Upper lobe of right lung (tissue), 1 donor: ENCODE data around the gene ACBD6. TPM values are rescaled to one million over a fixed set of nuclear protein-coding genes. Genes with fewer than 3 reads are reported as not detected.

Source experiments
- ATAC-seq: fragments of 200-7000 bp; cut with Tn5 transposase; one replicate; pipeline ENCODE4 v1.9.1; 2020; ENCODE audit warnings: mild to moderate bottlenecking, moderate library complexity
- DNase-seq: peaks from one replicate; pipeline ENCODE4 v3.0.0-alpha.2; 2020
- H3K27ac ChIP-seq: fragments of 200-600 bp; one replicate; pipeline ENCODE4 v1.8.0; 2022
- H3K27me3 ChIP-seq: fragments of 200-600 bp; one replicate; pipeline ENCODE4 v1.8.0; 2022; ENCODE audit warnings: mild to moderate bottlenecking
- H3K36me3 ChIP-seq: fragments of 200-600 bp; one replicate; pipeline ENCODE4 v1.8.0; 2022
- H3K4me1 ChIP-seq: fragments of 200-600 bp; one replicate; pipeline ENCODE4 v1.8.0; 2022
- H3K4me3 ChIP-seq: fragments of 200-600 bp; one replicate; pipeline ENCODE4 v1.8.0; 2022; ENCODE audit warnings: mild to moderate bottlenecking
- H3K9me3 ChIP-seq: fragments of 200-600 bp; one replicate; pipeline ENCODE4 v1.8.0; 2022
- intact Hi-C: fragments of 100-400 bp; cut with DNase I; formaldehyde crosslinking; loops from one replicate; pipeline ENCODE4 v1.11.0; 2022
- total RNA-seq: library from RNA; stranded (reverse); fragmentation: NEBNext Ultra II Directional; extraction: Animal tissue kit (Norgen Biotek cat#: 25700); gene quantifications from one replicate; pipeline ENCODE4 v1.2.1, GENCODE V29; 2021
- TF ChIP-seq, protein P1 (sequence below): fragments of 200-600 bp; IDR thresholded peaks from one replicate; pipeline ENCODE4 v1.8.0; 2022; ENCODE audit warnings: antibody characterized with exemption
- donor health status: DM: no; HTN: yes; CAD: no; lungs with severe emphysema.

ACBD6 gene
- total RNA-seq, 1 donor from 2014 or later: 33.6 TPM

DNA sequence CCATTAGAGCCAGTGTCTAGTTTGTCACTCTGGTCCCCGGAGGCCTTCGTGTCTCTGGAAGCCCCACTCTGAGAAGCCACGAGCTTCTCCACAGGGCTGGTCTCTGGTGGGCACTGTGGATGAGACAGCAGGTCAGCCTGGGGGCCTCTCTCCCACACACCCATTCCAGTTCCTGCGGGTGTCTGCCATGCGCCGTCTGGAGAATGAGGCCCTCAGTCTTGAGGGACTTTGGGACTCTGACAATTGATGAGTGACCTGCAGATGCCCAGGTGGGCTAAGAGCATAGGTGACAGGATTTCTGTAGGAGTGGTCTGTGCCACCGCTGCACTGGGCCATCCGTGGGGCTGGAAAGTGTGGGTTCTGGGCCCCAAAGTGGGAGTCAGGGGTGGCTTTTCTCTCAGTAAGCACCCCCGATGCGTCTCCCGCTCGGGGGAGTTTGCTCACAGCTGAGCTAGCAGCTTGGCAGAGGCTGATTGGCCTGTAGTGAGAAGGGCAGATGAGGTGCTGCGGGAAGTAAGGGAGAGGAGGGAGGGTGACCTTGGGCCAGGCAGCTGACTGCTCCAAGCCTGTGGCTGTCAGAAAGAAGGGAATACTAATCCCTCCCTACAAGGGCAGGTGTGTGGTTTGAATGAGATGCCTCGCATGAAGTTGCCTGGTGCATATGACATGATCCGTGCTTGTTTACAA, 245.9 kb downstream of the ACBD6 start:
- Histone ChIP-seq H3K9me3 (no peaks in the 10 kb centered on the region), H3K4me1 (no peaks in the 10 kb centered on the region), H3K4me3 (no peak overlapping the region), H3K36me3 (no peaks in the 10 kb centered on the region), H3K27me3 (peaks cover 57% of the 10 kb centered on the region), H3K27ac (no peak overlapping the region)
- TF ChIP-seq, protein P1, sequence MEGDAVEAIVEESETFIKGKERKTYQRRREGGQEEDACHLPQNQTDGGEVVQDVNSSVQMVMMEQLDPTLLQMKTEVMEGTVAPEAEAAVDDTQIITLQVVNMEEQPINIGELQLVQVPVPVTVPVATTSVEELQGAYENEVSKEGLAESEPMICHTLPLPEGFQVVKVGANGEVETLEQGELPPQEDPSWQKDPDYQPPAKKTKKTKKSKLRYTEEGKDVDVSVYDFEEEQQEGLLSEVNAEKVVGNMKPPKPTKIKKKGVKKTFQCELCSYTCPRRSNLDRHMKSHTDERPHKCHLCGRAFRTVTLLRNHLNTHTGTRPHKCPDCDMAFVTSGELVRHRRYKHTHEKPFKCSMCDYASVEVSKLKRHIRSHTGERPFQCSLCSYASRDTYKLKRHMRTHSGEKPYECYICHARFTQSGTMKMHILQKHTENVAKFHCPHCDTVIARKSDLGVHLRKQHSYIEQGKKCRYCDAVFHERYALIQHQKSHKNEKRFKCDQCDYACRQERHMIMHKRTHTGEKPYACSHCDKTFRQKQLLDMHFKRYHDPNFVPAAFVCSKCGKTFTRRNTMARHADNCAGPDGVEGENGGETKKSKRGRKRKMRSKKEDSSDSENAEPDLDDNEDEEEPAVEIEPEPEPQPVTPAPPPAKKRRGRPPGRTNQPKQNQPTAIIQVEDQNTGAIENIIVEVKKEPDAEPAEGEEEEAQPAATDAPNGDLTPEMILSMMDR: no peak
- no peak for ATAC-seq
- no peak for DNase-seq
- intact Hi-C loops: loop anchor here (10.0 kb wide), 1 partner anchor 208 kb away; no protein-coding TSS in a partner anchor

DNA sequence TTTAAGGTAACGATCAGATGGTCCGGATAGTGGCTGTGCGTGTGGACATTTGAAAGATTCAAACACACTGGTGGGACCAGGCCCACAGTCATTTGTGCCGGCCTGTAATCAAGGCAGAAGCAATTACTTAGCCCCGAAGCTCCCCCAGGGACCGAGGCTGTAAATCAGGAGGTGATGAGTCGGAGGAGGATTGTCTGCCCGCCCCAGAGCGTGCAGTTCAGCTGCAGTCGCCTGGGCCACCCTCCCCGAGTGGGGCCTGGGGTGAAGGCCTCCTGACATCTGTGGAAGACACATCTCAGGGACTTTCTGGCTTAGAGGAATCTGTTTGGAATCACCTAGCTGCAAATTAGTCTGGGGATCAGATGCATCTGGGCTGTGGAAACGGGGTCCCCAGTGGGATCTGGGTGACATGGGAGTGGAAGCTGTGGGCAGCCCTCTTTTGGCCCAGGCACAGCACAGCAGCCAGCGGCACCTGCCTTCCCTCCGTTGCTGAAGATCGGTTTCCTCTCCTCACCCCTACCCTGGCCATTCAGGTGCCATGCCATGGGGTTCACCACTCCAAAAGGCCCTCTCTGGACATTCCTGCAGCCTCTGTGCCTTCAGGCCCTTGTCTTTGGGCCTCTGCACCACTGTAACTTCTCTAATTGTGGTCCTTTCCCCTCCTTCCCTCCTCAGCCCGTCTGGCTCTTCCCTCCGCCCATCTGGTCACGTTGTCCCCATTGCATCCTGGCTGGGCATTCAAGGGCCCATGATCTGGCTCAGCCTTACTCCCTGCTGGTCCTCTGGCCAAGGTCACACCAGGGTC, 246.6 kb downstream of the ACBD6 start:
- DNase-seq (no peak), ATAC-seq (no peak)
- Histone ChIP-seq H3K9me3 (no peaks in the 10 kb centered on the region), H3K4me1 (no peaks in the 10 kb centered on the region), H3K27me3 (peaks cover 57% of the 10 kb centered on the region), H3K4me3 (no peak overlapping the region), H3K27ac (no peak overlapping the region), H3K36me3 (no peaks in the 10 kb centered on the region)
- intact Hi-C loops: loop anchor here (10.0 kb wide), 1 partner anchor 209 kb away; no protein-coding TSS in a partner anchor
- TF ChIP-seq, protein P1: no peak

DNA sequence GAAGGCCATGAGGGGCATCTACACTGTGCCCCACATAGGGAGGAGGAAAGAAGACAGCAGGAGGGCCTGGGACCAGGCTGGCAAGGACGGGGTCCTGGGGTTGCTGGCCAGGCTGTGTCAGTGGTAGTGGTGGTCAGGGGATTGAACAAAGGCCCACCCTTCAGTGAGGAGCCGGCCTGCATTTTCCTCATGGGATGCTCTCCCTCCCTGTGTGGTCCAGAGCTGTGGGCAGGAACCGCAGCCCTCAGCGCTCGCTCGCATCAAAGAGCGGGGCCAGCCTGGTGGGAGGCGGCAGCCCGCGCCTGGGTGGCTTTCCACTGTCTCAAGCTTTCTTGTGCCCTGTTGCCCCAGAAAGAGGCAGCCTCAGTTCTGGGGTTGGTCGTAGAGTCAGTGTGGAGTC, 247.5 kb downstream of the ACBD6 start:
- TF ChIP-seq, protein P1: no peak
- Histone ChIP-seq H3K27me3 (peaks cover 50% of the 10 kb centered on the region), H3K4me1 (no peaks in the 10 kb centered on the region), H3K36me3 (no peaks in the 10 kb centered on the region), H3K4me3 (no peak overlapping the region), H3K9me3 (no peaks in the 10 kb centered on the region), H3K27ac (no peak overlapping the region)
- intact Hi-C loops: loop anchor here (10.0 kb wide), 1 partner anchor 210 kb away; no protein-coding TSS in a partner anchor
- DNase-seq (no peak), ATAC-seq (no peak)

DNA sequence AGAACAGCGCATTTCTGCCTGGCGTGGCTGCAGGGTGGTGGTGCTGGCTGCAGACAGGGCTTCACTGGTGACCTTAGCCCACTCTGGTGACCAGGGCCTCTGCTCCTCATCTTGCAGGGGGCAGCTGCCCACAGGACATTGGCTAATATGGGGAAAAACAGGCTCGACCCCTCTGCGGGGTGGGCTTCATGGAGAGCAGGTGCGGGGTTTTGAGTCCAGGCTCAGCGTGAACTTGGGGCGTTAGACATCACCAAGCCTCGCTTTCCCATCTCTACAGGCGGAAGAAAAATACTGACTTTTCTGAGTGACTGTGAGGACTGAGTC, 247.9 kb downstream of the ACBD6 start:
- Histone ChIP-seq H3K9me3 (no peaks in the 10 kb centered on the region), H3K27me3 (peaks cover 49% of the 10 kb centered on the region), H3K4me3 (no peak overlapping the region), H3K27ac (no peak overlapping the region), H3K4me1 (no peaks in the 10 kb centered on the region), H3K36me3 (no peaks in the 10 kb centered on the region)
- DNase-seq (no peak), ATAC-seq (no peak)
- intact Hi-C loops: loop anchor here (10.0 kb wide), 1 partner anchor 210 kb away; no protein-coding TSS in a partner anchor
- TF ChIP-seq, protein P1: no peak

DNA sequence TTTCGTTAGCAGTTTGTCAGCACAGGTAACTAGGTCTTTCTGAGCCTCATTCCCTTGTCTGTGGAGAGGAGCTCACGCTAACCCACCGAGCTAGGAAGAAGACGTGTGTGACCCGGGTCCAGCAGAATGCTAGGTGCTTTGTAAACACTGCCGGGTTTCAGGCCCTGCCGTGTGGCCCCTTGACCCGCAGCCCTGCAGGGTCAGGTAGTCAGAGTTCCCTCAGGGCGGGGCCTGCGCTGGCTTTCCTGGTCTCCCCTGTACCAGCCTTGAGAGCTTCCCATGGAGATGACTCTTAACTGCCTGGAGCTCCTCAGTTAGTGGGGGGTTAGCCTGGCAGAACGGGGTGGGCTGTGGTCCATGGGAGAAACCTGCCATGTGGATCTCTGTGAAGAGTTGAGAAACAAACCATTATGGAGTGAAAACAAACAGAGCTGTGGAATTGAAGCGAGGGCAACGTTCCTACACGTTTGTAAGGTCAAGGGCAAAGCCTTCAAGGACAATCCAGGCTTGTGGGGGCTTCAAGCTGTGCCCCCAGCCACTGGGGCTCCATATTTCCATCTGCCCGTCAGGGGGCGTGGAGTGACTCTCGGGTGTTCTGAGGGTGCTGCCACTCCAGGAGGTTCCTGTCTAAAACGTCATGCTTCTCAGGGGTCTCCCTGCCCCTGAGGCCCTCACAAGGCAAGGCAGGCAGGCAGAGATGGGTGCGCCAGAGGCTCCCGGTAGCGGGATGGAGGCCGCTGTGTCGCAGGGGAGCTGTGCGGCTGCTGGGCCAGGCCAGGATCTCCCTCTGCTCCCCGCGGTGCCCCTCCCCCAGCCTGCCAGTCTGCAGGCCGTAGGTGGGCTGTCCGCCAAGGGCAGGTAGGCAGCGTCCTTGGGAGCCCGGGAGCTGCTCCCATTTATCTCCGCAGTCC, 248.5 kb downstream of the ACBD6 start:
- Histone ChIP-seq H3K27me3 (peaks cover 42% of the 10 kb centered on the region), H3K9me3 (no peaks in the 10 kb centered on the region), H3K4me1 (no peaks in the 10 kb centered on the region), H3K27ac (no peak overlapping the region), H3K36me3 (no peaks in the 10 kb centered on the region), H3K4me3 (no peak overlapping the region)
- no peak for DNase-seq
- ATAC-seq: no peak
- intact Hi-C loops: loop anchor here (10.0 kb wide), 1 partner anchor 211 kb away; no protein-coding TSS in a partner anchor
- TF ChIP-seq, protein P1: no peak
